Measurements from ENCODE around the gene ERBB4. TPM values are rescaled to one million over a fixed set of nuclear protein-coding genes. Genes with fewer than 3 reads are reported as not detected.

ERBB4 gene
- total RNA-seq = 0.14 TPM in 1 of 2 replicates, not detected in the other

GRCh38 chr2:212538305-212539071, at the start of gene ERBB4:
TSS of gene ERBB4 (minus strand) at chr2:212538802. CDS start at chr2:212538530, 272 bp downstream.

